DOHH2 (cell line): ENCODE measurements around the gene HDAC4.

Source experiments
- EZH2phosphoT487 ChIP-seq: fragments of 200-600 bp; sonication (generic); IDR thresholded peaks from 2 replicates; pipeline ENCODE4 v1.6.1; 2017; ENCODE audit warnings: borderline replicate concordance, mild to moderate bottlenecking, antibody characterized with exemption, low read length, moderate library complexity, mixed read lengths
- TF ChIP-seq, protein P1 (sequence below): fragments of 200-600 bp; sonication (generic); IDR thresholded peaks from one replicate; pipeline ENCODE4 v1.5.1; 2014; ENCODE audit warnings: antibody characterized with exemption, mild to moderate bottlenecking, low read depth, low read length; ENCODE audit not compliant: poor library complexity, severe bottlenecking

DNA sequence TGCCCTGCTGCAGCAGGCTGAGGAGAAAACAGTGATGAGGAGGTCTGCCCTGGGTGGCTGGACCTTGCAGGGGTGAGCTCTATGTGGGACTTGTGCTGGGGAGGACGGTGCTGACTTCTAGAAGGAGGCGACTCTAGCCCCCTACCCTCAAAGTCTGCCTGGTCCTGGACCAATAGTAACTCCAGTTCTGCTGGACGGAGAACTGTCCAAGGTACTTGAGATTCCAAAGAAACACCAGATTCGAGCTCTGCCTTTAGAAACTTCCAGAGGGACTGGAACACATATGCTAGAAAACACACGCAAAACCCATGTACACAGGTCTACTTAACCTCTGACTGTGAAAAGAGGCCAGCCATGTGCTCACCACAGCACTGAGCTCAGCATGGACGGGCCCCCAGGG, 292.4 kb downstream of the HDAC4 start:
- TF ChIP-seq, protein P1, sequence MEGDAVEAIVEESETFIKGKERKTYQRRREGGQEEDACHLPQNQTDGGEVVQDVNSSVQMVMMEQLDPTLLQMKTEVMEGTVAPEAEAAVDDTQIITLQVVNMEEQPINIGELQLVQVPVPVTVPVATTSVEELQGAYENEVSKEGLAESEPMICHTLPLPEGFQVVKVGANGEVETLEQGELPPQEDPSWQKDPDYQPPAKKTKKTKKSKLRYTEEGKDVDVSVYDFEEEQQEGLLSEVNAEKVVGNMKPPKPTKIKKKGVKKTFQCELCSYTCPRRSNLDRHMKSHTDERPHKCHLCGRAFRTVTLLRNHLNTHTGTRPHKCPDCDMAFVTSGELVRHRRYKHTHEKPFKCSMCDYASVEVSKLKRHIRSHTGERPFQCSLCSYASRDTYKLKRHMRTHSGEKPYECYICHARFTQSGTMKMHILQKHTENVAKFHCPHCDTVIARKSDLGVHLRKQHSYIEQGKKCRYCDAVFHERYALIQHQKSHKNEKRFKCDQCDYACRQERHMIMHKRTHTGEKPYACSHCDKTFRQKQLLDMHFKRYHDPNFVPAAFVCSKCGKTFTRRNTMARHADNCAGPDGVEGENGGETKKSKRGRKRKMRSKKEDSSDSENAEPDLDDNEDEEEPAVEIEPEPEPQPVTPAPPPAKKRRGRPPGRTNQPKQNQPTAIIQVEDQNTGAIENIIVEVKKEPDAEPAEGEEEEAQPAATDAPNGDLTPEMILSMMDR, result no peak
- no peak for TF ChIP-seq EZH2phosphoT487
